ENCODE measurements around the gene ING3. TPM values are rescaled to one million over a fixed set of nuclear protein-coding genes. Genes with fewer than 3 reads are reported as not detected.

The ING3 gene, protein sequence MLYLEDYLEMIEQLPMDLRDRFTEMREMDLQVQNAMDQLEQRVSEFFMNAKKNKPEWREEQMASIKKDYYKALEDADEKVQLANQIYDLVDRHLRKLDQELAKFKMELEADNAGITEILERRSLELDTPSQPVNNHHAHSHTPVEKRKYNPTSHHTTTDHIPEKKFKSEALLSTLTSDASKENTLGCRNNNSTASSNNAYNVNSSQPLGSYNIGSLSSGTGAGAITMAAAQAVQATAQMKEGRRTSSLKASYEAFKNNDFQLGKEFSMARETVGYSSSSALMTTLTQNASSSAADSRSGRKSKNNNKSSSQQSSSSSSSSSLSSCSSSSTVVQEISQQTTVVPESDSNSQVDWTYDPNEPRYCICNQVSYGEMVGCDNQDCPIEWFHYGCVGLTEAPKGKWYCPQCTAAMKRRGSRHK
- 4.8 to 5.9 TPM (median 5.4 TPM) in 5 replicates for total RNA-seq (2022; extraction: Qiagen RNA extraction; ENCODE audit: low read depth)

DNA sequence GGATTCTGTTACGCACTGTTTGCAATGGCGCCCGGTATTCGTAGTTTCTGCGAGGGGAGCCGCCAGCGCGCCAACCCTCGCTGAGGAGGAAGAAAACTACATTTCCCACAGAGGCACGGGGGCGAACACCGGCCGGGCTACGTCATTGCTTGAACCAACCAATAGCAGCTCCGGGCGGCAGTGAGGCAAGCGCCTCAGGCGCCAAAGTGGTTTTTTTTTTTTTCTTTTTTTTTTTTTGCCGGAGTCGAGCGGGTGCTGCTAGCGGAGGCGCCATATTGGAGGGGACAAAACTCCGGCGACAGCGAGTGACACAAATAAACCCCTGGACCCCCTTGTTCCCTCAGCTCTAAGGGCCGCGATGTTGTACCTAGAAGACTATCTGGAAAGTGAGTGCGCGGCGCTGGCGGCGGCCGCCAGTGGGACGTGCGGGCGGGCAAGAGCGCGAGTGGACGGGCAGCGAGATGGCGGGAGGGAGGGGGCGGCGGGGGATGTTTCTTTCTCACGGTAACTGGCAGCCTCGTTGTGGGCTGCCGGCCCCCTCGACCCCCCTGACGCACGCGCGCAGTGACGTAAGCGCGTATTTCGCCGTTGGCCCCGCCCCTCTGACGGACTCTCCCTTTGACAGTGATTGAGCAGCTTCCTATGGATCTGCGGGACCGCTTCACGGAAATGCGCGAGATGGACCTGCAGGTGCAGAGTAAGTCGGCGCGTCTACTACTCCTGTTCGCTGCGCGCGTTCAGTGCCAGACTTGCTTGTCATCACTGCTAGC, at the start of gene ING3:
Gene ING3 (plus strand): TSS at position 239 of the 770 bp plus-strand sequence. CDS start 120 bp downstream, at position 359.

GRCh38 chr7:120988591-120989256, 38.1 kb downstream of the ING3 start, which contains the start of gene CPED1:
TSS of gene CPED1 (plus strand) at chr7:120988711. CDS start at chr7:120989622, 911 bp downstream.

Other genes starting within 250 kb of the ING3 start
- 0.38 to 0.63 TPM (median 0.49 TPM) in 5 replicates for gene TSPAN12, start 92.6 kb upstream of the ING3 start, total RNA-seq (2022; extraction: Qiagen RNA extraction; ENCODE audit: low read depth)
- not detected in 5 replicates for gene CPED1, start 37.9 kb downstream of the ING3 start, total RNA-seq (2022; extraction: Qiagen RNA extraction; ENCODE audit: low read depth)